Gastrocnemius medialis (tissue), 4 donors: Measurements from ENCODE around the gene MAG. TPM values are rescaled to one million over a fixed set of nuclear protein-coding genes. Genes with fewer than 3 reads are reported as not detected.

Experiments used
- ATAC-seq, 2 donors: fragments of 150-250 bp; one replicate each; pipeline ENCODE4 v1.9.1; 2016
- DNase-seq, 2 donors: peaks; one replicate each; pipeline ENCODE4 v3.0.0-alpha.2; 2019
- H3K27ac ChIP-seq, 4 donors: fragments of 200-600 bp; sonication (generic); 1 replicate in 1 of 4; 2 replicates in 3 of 4; pipeline ENCODE4 v1.5.1; 2016 to 2018; ENCODE audit warnings: mild to moderate bottlenecking in 2 of 4, moderate library complexity in 1 of 4
- H3K27me3 ChIP-seq, 3 donors: fragments of 200-600 bp; sonication (generic) in 2 of 3; 1 replicate in 1 of 3; 2 replicates in 2 of 3; pipeline versions ENCODE4 v1.5.1 to v1.6.0; 2016 to 2019; ENCODE audit warnings: mild to moderate bottlenecking in 1 of 3, moderate library complexity in 1 of 3
- H3K36me3 ChIP-seq, 2 donors: fragments of 200-600 bp; sonication (generic) in 1 of 2; one replicate each; pipeline ENCODE4 v1.5.1; 2017 to 2018
- H3K4me1 ChIP-seq, 2 donors: fragments of 200-600 bp; sonication (generic) in 1 of 2; one replicate each; pipeline ENCODE4 v1.5.1; 2016 to 2017; ENCODE audit warnings: mild to moderate bottlenecking in 2 of 2
- H3K4me3 ChIP-seq, 4 donors: fragments of 200-600 bp; sonication (generic) in 3 of 4; 1 replicate in 1 of 4; 2 replicates in 3 of 4; pipeline ENCODE4 v1.5.1; 2016 to 2019; ENCODE audit warnings: mild to moderate bottlenecking in 2 of 4
- H3K9me3 ChIP-seq, 3 donors: fragments of 200-600 bp; sonication (generic) in 2 of 3; 1 replicate in 1 of 3; 2 replicates in 2 of 3; pipeline ENCODE4 v1.5.1; 2016 to 2019
- CTCF ChIP-seq, 5 experiments: fragments of 450-650 bp in 3 of 5; fragments of 200-600 bp in 2 of 5; sonication (generic) in 2 of 5; IDR thresholded peaks in 4 of 5; conservative IDR thresholded peaks in 1 of 5; 1 replicate in 4 of 5; 2 replicates in 1 of 5; pipeline ENCODE4 v1.5.1; 2016 to 2019; ENCODE audit warnings: antibody characterized with exemption in 5 of 5, mild to moderate bottlenecking in 3 of 5, moderate library complexity in 3 of 5
- POLR2A ChIP-seq, 2 donors: fragments of 450-650 bp; IDR thresholded peaks; one replicate each; pipeline ENCODE4 v1.6.1; 2017; ENCODE audit warnings: antibody characterized with exemption in 2 of 2, mild to moderate bottlenecking in 2 of 2, moderate library complexity in 2 of 2
- in situ Hi-C, 4 donors: fragments of 200-750 bp; cut with MboI; loops; one replicate each; pipeline versions ENCODE4 v1.15.0 to v1.8.0; 2017; ENCODE audit warnings: low sequenced_read_pairs in 4 of 4
- intact Hi-C: fragments of 100-400 bp; cut with DNase I; formaldehyde crosslinking; loops from one replicate; pipeline ENCODE4 v1.15.1; 2023; ENCODE audit warnings: low total_unique reads
- total RNA-seq, 4 donors: library from RNA; depleted of rRNA; stranded (reverse); fragments of >200 nt; gene quantifications; one replicate each; pipeline versions ENCODE4 v1.1.0 to v1.2.3, GENCODE V29; 2016

MAG gene
- total RNA-seq, 4 donors from 2014 or later, result 0.24 to 1.5 TPM; not detected in 2

- Histone ChIP-seq H3K4me3 (no peak overlapping the region), H3K27me3 (no peaks in the 10 kb centered on the region), H3K9me3 (no peaks in the 10 kb centered on the region), H3K4me1 (no peaks in the 10 kb centered on the region), H3K27ac (no peak overlapping the region), H3K36me3 (no peaks in the 10 kb centered on the region)
- TF ChIP-seq POLR2A (IDR thresholded peaks at IDR 0.05) (no peak), CTCF (IDR thresholded peaks at IDR 0.05 in 4 of 5, conservative IDR thresholded peaks at IDR 0.05 in 1 of 5) (no peak)
- in situ Hi-C loops, result loop anchor here in 1 of 4 donors (10.0 kb wide), 1 partner anchor 148 kb away; the partner anchor contains the start of gene KRTDAP
- DNase-seq (no peak), ATAC-seq (no peak)
- intact Hi-C loops, result no loop called here
Measured at GRCh38 chr19:35346193-35347052, 54.5 kb downstream of the MAG start.

- no peak within 1 kb of the TSS for H3K4me3 ChIP-seq
- no peak for DNase-seq
- H3K9me3 ChIP-seq, result no peaks in the 10 kb centered on the region
- TF ChIP-seq CTCF (IDR thresholded peaks at IDR 0.05 in 4 of 5, conservative IDR thresholded peaks at IDR 0.05 in 1 of 5) (no peak), POLR2A (IDR thresholded peaks at IDR 0.05) (no peak)
- H3K27ac ChIP-seq, result no peak within 1 kb of the TSS
- intact Hi-C loops (no loop called here), in situ Hi-C loops (loop anchor here in 1 of 4 donors (10.0 kb wide), 1 partner anchor 147 kb away; the partner anchor contains the start of gene KRTDAP)
- no peaks in the 10 kb centered on the region for H3K27me3 ChIP-seq
- no peaks in the 10 kb centered on the region for H3K36me3 ChIP-seq
- no peaks in the 10 kb centered on the region for H3K4me1 ChIP-seq
- no peak for ATAC-seq
Measured at GRCh38 chr19:35347171-35347929, 55.4 kb downstream of the MAG start, which contains the start of gene FFAR1. FFAR1 (plus strand) TSS chr19:35347902; CDS start chr19:35351552, 3,650 bp downstream.

- no peak for DNase-seq
- H3K36me3 ChIP-seq, result no peaks in the 10 kb centered on the region
- no peak overlapping the region for H3K4me3 ChIP-seq
- no peak overlapping the region for H3K27ac ChIP-seq
- ATAC-seq, result no peak
- H3K27me3 ChIP-seq, result no peaks in the 10 kb centered on the region
- TF ChIP-seq CTCF (IDR thresholded peaks at IDR 0.05 in 4 of 5, conservative IDR thresholded peaks at IDR 0.05 in 1 of 5) (no peak), POLR2A (IDR thresholded peaks at IDR 0.05) (no peak)
- no peaks in the 10 kb centered on the region for H3K9me3 ChIP-seq
- H3K4me1 ChIP-seq, result no peaks in the 10 kb centered on the region
- in situ Hi-C loops, result loop anchor here in 1 of 4 donors (10.0 kb wide), 1 partner anchor 147 kb away; the partner anchor contains the start of gene KRTDAP
- intact Hi-C loops, result no loop called here
Measured at GRCh38 chr19:35347930-35348298, 56.0 kb downstream of the MAG start.

- intact Hi-C loops (no loop called here), in situ Hi-C loops (loop anchor here in 1 of 4 donors (10.0 kb wide), 1 partner anchor 146 kb away; the partner anchor contains the start of gene KRTDAP)
- DNase-seq (no peak), ATAC-seq (no peak)
- H3K4me1 ChIP-seq, result no peaks in the 10 kb centered on the region
- no peak for TF ChIP-seq POLR2A (IDR thresholded peaks at IDR 0.05)
- no peak for TF ChIP-seq CTCF (IDR thresholded peaks at IDR 0.05 in 4 of 5, conservative IDR thresholded peaks at IDR 0.05 in 1 of 5)
- no peaks in the 10 kb centered on the region for H3K36me3 ChIP-seq
- H3K27me3 ChIP-seq, result no peaks in the 10 kb centered on the region
- H3K9me3 ChIP-seq, result no peaks in the 10 kb centered on the region
- no peak overlapping the region for H3K4me3 ChIP-seq
- H3K27ac ChIP-seq, result no peak overlapping the region
Measured at GRCh38 chr19:35348911-35349611, 57.1 kb downstream of the MAG start.
